HG03565 (cell line): ENCODE data around the gene ECE2.

Source experiments
- ATAC-seq: cut with Tn5 transposase; IDR thresholded peaks from one replicate; pipeline ENCODE4 v1.9.1; 2021; ENCODE audit warnings: mild to moderate bottlenecking, moderate library complexity; ENCODE audit not compliant: unreplicated experiment

ECE2 gene

DNA sequence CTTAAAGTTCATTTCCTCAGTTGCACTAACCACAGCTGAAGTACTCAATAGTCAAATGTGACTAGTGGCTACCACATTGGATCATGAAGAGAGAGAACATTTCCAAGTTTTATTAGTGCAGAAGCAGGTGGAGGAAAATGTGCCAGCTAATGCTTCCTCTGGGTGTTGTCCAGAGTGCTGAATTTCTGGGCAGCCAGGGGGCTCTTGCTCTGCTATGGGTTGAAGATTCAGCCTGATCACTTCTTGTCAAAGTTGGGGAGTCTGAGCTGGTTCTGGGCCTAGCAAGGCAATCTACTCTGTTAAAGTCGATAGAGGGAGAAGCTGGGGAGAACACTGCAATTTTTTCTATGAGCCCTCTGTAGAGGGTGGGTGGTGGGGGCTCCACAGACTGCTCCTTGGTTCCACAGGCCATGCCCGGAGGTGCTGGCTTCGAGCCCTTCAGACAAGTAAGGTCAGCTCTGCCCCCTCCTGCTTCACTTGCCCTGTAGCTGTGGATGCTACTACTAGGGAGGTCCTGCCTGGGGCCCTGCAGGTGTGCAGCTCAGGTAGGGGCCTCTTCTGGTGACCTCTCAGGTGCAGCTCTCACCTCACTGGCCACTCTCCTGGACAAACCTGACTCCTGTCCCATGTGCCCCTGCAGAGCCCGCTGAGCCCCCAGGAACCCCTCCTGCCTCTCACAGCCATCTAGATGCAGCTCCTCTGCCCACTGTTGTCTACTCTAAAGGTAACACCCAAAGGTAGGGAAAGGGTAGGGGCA is 35.3 kb upstream of the ECE2 start:
- ATAC-seq: no peak

DNA sequence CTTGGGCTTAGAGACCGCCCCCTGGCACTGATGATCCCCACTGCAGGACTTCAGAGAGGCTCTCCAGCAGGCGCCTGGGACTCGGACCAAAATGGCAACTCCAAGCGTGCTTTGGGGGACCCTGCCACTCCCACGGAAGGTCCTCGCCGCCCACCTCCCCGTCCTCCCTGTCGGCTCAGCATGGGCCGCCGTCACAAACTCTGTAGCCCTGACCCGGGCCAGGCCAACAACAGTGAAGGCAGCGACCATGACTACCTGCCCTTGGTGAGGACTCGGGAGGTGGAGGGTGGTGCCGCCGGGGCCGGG is 34.7 kb upstream of the ECE2 start:
- ATAC-seq: no peak

DNA sequence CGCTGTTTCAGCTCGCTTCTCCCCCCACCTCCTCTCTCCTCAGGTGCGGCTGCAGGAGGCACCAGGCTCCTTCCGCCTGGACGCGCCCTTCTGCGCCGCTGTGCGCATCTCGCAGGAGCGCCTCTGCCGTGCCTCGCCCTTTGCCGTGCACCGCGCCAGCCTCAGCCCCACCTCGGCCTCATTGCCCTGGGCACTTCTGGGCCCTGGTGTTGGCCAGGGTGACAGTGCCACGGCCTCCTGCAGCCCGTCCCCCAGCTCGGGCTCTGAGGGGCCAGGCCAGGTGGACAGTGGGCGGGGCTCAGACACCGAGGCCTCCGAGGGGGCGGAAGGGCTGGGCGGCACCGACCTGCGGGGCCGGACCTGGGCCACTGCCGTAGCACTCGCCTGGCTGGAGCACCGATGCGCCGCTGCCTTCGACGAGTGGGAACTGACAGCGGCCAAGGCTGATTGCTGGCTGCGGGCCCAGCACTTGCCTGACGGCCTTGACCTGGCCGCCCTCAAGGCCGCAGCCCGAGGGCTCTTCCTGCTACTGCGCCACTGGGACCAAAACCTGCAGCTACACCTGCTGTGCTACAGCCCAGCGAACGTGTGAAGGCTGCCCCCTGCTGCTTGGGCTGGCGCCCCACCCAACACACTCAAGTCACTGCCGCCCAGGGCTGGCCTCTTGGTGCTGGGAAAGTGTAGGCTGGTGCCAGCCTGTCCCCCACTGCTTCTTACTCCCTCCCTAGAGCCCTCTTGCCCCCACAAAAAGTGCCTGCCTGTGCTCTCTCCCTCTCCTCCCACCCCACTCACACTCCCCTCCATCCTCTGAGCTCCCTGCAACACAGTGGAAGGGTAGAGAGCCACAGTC is 34.1 kb upstream of the ECE2 start:
- ATAC-seq: no peak

DNA sequence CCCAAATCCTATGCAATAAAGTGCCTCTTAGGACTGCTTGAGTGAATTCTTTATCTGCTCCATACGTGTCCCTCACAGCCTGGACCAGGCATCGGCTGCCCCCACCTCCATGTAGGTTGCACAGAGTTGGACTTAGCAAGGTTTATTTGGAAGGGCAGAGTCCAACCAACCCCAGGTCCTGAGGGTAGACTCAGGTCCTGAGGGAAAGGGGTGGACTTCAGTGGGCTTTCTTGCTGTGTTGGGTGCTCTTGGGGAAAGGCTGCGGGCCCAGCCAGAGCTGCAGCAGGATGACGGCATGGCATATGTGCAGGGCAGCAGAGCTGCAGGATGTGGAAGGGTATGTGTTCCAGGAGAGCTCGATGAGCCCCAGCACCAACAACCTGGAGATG is 33.5 kb upstream of the ECE2 start:
- ATAC-seq: no peak

DNA sequence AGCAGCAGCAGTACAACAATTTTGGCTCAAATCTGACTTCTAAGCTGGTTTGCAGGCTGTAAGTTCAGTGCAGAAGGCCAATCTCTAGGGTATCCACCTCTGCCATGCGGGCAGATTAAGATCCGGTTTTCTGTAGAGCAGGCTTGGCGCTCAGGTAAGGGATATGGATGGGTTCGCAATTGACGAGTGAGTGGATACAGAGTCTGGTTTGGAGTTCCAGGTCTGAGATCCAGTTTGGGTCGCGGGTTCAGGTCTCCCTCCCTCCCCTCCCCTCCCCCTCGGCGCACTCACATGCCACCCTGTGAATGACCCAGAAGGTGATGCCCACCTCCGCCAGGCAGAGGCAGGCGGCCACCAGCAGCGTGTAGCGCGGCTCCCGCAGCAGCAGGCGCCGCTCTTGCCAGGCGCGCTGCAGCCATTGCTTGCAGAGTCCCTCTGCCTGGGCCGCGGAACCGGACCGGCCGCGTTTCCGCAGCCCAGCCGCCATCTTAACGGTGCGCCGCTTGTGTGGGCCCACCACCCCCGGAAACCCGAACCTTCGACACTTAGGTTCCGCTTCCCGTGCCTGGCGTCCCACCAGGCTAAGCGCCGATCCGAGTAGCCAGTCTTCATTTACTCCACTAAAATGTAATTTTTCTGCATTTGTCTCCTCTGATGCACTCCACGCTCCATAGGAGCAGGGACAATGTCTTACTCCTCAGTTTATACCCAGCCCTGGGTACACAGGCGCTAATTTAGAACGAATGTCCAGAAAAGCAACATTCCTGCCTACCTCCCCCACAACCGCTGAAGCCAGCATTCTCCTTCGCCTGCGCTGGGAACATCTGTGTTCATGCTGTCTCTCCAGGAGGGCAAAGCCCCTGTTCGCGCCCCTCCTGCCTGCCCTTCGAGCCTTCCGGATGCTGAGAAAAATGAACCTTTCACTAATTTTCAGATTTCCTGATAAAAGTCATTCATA is 27.1 kb upstream of the ECE2 start, which contains the start of gene ALG3:
TSS of gene ALG3 (minus strand) at position 509 of the 958 bp plus-strand sequence. CDS start at position 487, 22 bp downstream.
- ATAC-seq: peak; percentile 39

DNA sequence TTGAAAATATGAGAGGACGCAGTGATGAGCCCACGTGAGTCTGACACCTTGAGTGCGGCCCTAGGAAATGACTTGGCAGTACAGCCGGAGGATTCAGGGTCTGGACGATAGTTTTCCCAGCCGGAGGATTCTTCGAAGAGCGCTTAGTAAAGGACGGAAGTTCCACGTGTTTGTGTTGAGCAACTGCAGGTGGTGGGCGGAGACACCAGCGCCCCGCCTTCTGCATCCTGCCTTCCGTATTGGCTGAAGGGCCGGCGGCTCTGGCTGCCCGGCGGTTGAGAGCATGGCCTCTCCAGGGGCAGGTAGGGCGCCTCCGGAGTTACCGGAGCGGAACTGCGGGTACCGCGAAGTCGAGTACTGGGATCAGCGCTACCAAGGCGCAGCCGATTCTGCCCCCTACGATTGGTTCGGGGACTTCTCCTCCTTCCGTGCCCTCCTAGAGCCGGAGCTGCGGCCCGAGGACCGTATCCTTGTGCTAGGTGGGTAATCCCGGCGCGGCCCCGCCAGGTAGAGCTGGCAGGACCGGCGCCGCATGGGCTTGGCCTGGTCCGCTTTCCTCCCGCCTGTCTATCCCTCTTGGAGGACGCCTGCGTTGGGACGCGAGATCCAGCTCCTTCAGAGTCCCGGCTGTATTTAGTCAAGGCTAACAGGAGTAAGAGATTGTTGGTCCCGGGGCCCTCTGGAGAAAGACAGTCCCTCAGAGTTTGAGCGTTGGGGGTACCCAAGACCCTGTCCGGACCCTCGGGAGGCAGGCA is 26.2 kb upstream of the ECE2 start, which contains the start of gene EEF1AKMT4:
TSS of gene EEF1AKMT4 (plus strand) at position 261 of the 755 bp plus-strand sequence. CDS start at position 284, 23 bp downstream.
- peak; percentile 87 for ATAC-seq

DNA sequence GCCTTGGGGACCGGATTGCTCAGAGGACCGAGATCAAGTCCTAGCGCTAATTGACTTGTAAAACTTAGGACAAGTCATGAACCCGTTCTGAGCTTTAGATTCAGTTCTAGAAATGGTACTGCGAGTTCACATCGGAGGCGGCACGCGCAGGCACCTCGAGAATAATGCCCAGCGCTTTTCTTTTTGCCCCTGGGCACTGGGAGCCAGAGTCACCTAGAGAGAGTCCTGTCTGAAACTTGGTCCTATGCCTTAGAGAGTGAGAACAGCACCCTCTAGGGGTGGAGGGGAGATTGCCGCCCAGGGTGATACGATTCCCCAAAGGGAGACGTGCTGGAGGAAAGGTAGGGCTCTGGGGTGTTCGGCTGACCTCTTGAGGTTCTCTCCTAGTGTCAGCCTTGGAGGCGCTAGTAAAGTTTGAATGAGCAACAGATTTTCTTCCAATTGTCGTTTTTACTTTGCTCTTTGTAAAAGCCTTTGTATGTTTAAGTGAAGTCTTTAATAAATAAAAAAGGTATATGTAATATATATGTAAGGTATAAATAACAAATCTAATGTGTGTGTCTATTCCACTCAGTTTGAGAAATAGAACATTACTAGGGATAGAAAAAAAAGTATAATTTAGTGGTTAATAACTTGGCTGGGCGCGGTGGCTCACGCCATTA is 25.5 kb upstream of the ECE2 start:
- ATAC-seq: peak; percentile 53

DNA sequence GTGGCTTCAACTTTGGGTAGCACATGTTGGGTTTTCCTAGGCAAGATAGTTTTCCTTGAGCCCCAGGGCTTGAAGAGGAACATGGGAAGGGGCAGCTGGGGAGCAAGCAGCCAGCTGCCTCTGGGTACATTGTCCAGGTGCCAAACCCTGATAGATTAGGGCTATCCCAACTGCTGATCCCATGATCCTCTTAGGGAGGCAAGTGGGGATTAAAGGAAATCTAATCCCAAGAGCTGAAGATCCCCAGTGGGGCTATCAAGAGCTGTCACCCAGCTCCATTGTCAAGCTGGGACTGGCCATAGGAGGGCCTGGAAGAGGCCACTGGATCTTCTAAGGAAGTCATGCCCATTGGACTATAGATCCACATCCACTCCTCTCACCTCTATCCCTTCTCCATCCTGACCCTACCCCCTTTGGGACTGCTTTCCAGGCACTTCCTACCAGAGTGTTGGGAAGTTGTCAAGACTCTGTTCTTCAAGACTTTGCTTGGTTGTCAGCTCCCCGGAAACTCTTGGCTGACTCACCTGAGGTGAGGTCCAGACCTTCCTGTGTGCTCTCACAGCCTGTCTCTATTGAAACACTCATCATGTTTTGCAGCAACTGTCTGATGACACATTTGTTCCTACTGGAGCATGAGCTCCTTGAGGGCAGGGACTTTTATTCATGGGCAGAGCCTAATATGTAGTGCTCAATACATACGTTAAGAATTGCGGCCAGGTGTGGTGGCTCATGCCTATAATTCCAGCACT is 20.4 kb upstream of the ECE2 start:
- no peak for ATAC-seq

DNA sequence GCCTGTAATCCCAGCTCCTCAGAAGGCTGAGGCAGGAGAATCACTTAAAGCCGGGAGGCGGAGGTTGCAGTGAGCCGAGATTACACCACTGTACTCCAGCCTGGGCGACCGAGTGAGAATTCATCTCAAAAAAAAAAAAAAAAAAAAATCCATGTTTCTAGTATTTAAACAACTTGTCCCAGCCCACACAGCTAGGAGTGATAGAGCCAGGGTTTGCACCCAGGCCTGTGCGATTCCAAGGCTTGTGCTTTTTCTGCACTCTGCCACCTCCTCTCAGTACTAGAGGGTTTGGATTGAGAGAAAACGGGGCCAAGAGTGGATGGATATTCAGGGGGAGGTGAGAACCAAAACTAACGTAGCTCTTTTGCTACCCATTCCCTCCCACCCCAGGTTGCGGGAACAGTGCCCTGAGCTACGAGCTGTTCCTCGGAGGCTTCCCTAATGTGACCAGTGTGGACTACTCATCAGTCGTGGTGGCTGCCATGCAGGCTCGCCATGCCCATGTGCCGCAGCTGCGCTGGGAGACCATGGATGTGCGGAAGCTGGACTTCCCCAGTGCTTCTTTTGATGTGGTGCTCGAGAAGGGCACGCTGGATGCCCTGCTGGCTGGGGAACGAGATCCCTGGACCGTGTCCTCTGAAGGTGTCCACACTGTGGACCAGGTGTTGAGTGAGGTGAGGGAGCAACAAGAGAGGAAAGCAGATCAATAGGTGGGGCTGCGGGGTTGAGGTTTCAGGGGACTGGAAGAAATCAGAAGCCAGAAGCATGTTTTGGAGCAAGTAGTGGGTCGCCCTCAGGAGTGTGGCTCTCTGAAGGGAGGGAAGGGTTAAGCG is 18.5 kb upstream of the ECE2 start:
- no peak for ATAC-seq

DNA sequence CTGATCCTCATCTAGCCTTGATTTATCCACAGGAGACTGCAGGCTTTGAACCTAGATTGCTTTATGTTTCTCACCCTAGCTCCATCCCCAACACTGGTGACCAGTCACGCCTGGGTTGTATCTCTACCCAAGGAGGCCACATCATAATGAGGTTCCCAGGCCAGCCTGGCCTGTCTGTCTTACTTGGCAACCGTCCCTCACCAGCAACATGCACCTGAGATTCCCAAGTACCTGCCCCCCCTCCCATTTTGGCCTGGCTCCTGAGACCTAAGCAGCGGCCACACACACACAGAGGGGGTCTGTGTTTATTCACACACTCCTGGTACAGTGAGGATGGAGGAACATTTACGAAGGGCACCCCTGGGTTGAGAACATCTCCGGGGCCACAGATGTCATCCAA is 16.9 kb upstream of the ECE2 start:
- ATAC-seq: no peak

DNA sequence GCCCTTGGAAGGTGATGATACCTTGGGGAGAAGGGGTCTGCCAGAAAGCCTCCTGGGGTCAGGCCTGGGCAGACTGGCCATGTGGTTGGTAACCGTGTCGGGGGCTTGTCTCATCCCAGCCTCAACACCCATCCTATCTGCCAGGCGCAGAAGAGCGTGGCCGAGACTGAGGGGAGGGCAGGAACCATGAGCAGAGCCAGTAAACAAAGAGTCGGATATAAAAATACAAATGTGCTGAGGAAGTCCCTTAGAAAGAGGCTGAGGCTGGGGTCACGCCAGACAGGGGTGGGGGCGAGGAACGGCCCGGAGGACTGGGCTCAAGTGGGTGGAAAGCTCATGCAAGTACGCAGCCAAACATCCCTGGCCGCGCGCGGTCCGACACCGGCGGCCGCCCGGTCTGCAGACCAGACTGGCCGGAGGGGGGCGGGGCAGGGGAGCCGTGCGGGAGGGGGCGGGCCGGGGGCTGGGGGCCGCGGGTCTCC is 16.4 kb upstream of the ECE2 start:
- ATAC-seq: no peak

DNA sequence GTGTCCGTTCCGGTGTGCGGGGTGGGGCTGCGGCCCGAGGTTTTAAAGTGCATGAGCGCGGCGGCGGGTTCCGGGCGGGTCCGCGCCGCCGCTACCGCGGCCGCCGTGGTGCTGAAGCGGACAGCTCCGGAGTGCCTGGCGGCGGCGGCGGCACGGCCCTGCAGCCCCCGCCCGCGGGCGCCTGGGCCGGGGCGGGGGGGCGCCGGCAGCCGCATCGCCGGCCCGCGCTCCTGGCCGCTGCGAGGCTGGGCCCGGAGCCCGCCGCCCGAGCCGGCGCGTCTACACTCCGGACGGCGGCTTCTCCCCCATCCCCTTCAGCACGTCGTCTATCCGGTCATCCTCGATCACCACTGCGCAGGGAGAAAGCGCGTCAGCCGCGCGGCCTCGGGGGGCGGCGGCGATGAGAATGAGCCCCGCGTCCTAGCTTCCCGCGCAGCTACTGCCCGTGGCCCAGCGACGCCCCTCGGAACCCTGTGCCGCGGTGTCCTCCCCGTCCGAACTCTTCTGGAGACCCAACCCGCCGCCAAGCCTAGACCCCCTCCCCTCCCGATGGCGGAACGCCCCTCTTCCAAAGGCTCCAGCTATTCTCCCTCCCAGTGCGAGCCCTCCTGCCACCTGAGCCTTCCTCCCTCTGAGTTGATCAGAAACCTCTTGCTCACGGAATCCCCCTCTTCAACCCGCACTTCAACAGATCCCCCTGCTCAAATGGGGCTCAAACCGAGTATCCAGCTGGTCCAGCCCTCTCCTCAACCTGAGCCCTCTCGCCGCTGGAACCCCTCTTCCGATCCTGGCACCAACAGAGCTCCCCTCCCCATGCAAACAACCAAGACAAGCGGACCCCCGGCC is 15.7 kb upstream of the ECE2 start:
- no peak for ATAC-seq

DNA sequence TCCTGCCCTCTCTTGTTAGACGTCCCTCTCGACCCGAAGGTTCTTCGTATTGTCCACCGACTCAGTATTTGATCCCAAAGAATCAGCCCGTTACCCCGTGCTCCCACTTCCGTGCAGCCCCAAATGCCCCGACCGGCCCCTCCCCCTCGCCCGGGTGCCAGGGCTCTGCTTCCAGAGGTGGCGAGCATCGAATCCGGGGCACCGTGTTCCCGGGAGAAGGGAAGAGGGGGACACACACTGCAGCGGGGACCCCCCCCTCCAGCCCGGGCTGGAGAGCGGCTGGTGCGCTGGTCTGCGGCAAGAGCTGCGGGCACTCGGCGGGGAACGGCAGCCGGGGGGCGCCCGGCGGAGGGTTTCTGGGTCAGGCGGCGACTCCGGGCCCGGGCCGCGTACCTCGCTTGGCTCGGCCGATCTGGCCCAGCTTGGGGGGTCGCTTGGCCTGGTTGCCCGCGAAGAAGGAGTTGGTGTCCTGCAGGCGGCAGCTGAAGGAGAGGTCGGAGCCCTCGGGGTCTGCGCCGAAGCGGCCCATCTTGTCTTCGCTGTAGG is 15.0 kb upstream of the ECE2 start:
- ATAC-seq: no peak

DNA sequence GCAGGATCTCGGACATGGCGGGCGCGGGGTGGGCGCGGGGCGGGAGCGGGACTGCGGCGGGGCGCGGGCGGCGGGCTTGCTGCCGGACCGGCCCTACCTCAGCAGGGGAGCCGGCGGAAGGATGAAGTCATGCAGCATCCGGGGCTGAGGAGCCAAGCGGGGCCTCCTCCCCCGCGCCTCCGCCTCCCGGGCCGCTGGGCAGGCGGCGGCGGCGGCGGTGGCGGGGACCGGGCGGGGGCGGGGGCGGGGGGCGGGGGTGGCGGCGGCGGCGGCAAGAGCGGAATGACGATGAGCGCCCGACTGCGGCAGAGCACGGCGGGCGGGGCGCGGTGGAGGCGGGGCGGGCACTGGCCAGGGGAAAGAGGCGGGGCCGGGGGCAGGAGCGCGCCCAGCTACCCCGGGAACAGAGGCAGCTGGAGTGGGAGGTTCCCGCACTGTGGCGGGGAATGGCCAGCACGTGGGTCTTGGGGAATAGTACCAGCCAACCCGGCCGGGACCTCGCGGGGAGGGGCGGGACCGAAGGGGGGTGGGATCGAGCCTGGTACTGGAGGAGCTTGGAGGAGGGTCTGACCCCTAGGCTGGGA is 14.5 kb upstream of the ECE2 start, which contains the start of gene CAMK2N2:
TSS of gene CAMK2N2 (minus strand) at position 284 of the 584 bp plus-strand sequence. CDS start at position 16, 268 bp downstream.
- ATAC-seq: no peak

DNA sequence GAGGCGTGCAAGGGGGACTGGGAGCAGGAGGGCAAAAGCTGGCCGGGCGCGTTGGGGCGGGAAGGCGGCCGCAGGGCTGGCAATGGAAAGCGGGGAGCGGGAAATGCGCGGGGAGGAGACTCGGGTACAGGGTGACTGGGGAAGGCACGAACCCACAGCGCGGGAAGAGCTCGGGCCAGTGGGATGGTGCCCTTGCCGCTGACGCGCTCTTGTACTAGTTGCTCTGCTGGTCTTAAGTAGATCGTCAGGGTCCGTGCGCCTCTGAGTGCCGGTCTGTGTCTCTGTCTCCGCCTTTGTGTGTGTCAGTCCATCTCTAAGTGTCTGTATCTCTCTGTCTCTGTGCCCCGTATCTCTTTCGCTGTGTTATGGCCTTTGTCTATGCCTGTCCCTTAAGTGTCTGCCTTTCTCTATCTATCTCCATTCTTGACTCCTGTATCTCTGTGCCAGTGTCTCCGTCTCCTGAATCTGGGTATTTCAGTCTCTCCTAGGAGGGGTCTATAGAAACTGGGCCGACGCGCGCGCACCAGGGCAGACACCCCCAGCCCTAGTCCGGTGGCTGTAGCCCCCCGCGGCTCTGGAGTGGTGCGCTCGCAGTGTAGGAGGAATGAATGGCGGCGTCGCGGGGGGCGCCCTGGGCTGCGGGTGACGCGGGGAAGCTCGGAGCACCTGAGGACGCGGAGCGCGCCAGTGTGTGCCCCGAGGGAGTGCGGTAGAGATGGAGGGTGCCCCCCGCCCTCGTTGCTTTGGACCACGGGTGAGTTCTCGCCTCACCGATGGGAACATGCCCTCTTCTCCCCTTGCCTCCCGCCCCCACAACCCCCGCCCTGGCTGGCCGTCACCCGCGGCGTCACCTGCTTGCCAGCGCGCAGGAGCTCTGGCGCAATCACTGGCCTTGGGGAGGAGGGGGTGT is 13.7 kb upstream of the ECE2 start:
- no peak for ATAC-seq
